ENCODE results near the gene IGSF3.
"Not testable (repeated sequence)": the region's sequence is repeated elsewhere in the genome, so short reads cannot be mapped to it uniquely, and the experiment has no call there.

IGSF3 gene

GRCh38 chr1:116627357-116627756, 40.2 kb downstream of the IGSF3 start:
- peak; percentile 55 for DNase-seq

- DNase-seq: not testable (repeated sequence)
Observed at GRCh38 chr1:116626915-116627314, 40.6 kb downstream of the IGSF3 start.

DNA sequence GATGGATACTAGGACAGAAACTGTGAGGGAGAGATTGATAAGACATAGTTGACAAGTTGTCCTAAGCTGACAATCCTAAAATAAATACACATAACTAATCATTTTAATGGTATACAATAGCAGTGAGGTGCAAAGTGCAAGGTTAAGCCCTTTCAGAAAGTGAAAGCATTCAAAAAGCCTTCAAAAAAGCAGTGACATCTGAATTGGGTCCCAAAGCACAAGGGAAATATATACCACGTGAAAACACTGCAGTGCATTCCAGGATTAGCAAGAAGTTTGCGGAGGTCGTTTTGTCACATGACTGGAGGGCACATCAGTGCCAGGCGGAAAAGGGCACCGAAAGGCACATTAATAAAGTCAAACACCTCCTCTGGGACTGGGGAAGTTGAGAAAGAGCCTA, 42.4 kb downstream of the IGSF3 start:
- not testable (repeated sequence) for DNase-seq

GRCh38 chr1:116624040-116624439, 43.5 kb downstream of the IGSF3 start:
- DNase-seq: no peak

- DNase-seq: not testable (repeated sequence)
Observed at GRCh38 chr1:116622496-116622895, 45.0 kb downstream of the IGSF3 start.

DNA sequence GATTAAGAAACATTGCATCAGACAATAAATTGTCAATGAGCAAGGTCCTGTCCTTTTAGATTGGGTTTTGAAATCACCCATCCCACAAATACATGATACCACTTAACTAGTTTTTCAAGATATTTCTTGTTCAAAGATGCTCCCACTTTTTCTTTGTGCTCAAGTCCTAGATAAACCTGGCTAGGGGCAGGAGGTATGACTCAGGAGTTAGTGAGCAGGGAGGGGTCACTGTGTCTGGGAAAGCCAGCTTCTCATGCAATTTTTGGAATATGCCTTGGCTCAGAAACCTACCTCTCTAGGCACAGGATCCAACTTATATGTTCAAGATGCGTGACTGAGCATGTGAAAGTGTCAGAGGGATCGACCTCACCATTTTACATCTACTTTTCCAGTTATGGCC, 45.8 kb downstream of the IGSF3 start:
- not testable (repeated sequence) for DNase-seq

DNA sequence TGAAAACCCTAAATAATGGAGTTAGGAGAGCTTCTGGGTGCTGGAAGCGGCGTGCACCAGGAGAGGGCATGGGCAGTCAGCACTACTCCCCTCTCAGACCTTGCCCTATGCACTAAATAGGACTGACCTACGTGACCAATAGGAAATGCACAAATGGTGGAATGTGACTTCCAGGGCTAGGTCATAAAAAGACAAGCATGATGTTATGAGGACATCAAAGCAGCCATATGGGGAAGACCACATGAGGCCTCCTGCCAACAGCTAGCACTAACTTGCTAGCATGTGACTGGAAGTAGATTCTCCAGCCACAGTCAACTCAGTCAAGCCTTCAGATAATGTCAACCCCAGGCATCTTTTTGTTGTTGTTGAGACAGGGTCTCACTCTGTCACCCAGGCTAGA, 47.1 kb downstream of the IGSF3 start:
- not testable (repeated sequence) for DNase-seq

DNA sequence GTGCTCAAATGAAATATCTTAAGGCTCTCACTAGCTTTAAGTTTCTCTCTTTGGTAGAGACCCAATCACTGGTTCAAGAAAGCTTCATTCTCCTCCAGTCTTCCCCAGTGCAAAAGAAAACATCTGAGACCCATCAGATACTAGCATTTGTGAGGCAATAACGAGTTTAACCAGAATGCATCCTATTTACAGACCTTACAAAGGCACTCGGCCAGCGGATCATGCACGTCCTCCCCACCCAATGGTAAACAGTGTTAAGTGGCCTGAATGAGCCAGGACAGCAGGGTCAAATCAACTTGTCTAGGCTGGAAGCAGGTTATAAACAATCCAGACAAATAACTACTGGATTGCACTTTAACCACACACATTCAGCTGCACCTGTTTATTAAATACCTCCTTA, 48.4 kb downstream of the IGSF3 start:
- not testable (repeated sequence) for DNase-seq

GRCh38 chr1:116617808-116618207, 49.7 kb downstream of the IGSF3 start:
- not testable (repeated sequence) for DNase-seq

DNA sequence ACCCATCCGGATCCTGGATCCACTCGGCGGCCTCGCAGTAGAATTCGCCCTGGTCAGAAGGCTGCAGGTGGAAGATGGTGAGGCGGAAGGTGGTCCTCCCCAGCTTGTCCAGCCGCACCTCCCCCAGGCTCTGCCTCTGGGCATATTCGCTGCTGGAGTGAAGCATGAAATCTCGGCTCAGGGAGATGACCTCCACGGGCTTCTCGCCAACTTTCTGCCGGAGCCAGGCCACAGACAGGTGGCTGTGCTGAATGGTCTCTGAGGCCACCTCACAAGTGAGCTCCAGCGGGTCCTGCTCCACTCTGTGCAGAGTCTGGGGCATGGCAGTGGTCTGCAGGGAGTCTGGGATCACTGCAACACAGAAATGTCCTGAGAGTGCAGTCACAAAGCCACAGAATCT, 53.7 kb downstream of the IGSF3 start:
- DNase-seq: not testable (repeated sequence)

DNA sequence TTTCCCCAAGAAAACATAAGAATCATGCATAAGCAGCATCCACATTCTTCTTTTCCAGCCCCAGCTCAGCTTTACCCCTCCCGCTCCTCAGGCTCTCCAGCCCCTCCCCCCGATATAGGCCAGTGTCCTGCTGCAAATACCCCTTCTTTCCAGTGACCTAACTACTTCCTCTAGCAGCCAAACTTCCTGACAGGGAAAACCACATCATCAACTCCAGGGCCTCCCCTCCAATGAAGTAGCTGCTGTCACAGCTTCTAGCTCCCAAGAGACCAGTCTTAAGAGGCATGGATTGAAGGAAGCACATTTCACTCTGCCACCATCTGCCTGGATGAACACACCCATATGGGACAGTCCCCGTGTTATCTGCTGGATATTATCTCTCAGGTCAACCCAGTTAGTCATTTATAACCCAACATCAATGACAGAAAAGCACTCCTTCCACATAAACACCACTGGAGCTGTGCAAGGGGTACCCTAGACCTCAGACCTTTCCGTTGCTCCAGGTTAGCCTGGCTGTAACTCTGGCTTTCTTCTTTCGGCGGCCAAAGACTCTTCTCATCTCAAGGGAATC, 57.6 kb downstream of the IGSF3 start:
- not testable (repeated sequence) for DNase-seq

GRCh38 chr1:116608841-116609240, 58.7 kb downstream of the IGSF3 start:
- DNase-seq: not testable (repeated sequence)

DNA sequence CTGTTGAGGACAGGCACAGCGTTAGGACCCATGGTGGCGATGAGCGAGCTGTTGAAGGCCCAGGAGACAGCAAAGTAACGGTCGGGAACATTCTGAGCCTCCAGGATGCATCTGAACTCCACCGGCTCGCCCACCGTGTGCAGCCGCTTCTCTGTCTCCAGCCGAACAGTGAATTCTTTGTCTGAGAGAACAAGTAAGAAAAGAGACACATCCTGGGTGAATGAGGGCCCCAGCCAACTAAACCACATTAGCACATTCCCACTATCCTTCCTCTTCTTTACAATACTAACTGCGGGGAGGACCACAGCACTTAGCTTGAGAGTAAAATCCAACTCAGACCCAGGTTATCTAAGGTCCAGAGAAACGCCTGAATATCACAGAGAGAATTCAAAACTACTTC, 59.4 kb downstream of the IGSF3 start:
- DNase-seq: not testable (repeated sequence)

DNA sequence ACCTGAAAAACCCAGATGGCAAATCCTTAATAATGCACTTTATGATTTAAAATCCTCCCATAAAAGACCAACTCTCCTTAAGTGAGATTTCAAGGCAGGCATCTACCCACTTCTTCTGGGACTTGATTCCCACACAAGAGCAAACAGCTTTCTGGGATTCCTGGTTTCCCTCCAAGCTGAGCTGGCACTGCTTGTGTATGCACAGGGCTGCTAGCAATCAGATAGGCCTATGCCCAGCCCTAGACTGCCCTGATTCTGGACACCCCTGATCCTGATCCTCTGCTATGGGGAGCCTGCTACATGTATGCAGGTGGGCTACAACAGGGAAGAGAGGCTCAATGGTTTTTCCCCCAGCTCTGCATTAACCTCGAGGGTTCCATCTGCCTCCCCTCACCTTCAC, 60.1 kb downstream of the IGSF3 start:
- not testable (repeated sequence) for DNase-seq

DNA sequence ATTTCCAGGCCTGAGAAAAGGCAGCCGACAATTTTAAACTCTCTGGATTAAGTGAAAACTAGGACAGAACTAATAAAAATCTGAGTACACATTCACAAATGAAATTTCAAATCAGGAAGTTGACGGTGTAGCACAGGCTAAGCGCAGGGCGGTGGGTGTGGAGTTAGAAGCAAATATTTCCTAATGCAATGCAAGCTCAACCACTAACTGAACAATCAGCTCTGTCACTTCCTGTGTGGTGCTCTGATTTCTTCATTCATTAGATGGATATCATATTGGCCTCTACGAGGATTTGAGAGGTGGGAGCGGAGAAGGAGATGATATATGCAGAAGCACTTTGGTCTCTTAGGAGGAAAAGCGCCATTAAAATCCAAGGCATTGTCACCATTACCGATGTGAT, 61.5 kb downstream of the IGSF3 start:
- not testable (repeated sequence) for DNase-seq

DNA sequence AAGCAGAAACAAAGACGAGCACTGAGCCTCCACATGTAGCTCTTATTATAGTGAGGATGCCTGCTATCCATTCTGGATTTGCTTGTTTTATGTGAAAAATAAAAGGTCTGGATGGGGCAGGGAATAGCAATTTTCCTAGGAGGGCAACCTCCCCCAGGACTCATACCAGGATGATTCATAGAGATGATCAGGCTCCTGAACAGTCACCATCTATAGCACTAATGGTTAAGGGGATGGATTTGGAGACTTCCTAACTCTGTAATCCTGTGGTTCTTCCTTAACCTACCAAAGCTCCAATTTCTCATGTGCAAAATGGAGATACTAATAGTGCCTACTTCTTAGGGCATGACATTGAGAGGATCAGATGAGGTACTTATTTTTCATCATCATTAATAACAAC, 62.2 kb downstream of the IGSF3 start:
- no peak for DNase-seq

GRCh38 chr1:116604408-116604807, 63.1 kb downstream of the IGSF3 start:
- DNase-seq: not testable (repeated sequence)

- not testable (repeated sequence) for DNase-seq
Observed at GRCh38 chr1:116603646-116604045, 63.9 kb downstream of the IGSF3 start.

DNA sequence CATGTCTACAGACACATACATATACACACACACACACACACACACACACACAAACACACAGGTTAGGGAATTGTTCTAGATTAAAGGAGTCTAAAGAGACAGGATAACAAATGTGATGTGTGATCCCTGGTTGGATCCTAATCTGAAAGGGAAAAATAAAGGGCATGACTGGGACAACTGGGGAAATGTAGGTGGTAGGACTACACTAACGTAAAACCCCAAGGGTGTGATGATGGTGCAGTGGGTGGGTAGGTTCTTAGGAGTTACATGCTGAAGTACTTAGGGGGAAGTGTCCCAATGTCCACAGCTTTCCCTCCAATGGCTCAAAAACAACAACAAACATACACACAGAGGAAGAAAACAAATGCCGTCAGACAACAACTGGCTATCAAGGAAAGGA, 68.2 kb downstream of the IGSF3 start:
- not testable (repeated sequence) for DNase-seq

- not testable (repeated sequence) for DNase-seq
Observed at GRCh38 chr1:116598420-116599036, 69.0 kb downstream of the IGSF3 start.

DNA sequence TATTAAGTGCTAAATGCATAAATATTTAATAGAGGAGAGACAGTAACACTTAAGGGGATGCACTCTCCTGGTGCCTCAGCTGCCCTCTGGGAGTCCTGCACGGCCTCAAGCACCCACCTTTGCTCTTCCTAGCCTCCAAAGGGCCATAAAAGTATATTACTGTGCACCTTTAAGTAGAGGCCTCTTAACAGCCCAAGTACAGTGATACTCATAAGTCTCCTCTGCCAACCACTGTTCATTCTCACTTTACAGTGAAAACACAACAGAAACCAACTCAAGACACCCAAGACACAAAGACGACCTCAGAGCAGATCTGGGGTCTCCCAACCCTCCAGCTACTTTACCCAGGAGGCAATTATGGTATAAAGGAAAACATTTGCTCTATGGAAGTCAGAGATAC, 70.1 kb downstream of the IGSF3 start:
- DNase-seq: not testable (repeated sequence)

GRCh38 chr1:116596742-116597307, 70.7 kb downstream of the IGSF3 start:
- DNase-seq: not testable (repeated sequence)

GRCh38 chr1:116595946-116596741, 71.4 kb downstream of the IGSF3 start:
- not testable (repeated sequence) for DNase-seq

Measured in right forelimb (tissue), 1 donor.